ENCODE measurements around the gene PPP4R4. TPM values are rescaled to one million over a fixed set of nuclear protein-coding genes. Genes with fewer than 3 reads are reported as not detected.

The PPP4R4 gene
- total RNA-seq, 6 experiments from 2014 or later = 0.05 to 0.14 TPM; not detected in 4

DNA sequence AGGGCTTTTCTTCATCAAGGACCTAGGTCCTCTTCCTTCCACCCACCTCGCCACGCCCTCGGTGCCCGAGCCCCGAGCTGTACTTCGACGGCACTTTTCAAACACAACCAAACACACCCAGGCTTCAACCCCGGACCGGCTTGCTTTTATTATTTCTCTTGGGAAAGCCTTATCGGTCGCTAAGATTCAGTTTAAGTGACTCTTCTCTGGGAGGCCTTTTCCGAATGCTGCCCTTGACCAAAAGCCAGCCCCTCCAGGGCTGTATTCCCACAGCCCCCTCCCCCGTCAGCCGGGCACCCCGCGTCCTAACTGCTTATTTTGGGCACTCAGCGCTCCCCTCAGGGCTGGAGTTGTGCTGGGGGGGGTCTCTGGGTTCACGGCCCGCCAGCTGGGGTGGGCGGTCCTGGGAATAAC, 644 bp upstream of the PPP4R4 start:
- no peaks in the 10 kb centered on the region for H3K36me3 Mint-ChIP-seq (ENCODE audit: low read depth)
- H3K4me3 Mint-ChIP-seq = peak overlapping the region; percentile 74
- H3K4me1 Mint-ChIP-seq (ENCODE audit: low read depth) = peaks cover 19% of the 10 kb centered on the region
- no peak for DNase-seq
- no peak overlapping the region for H3K27ac Mint-ChIP-seq
- H3K9me3 Mint-ChIP-seq = no peaks in the 10 kb centered on the region
- H3K27me3 Mint-ChIP-seq (ENCODE audit: insufficient read depth) = peaks cover 14% of the 10 kb centered on the region
- TF ChIP-seq CTCF (IDR thresholded peaks at IDR 0.05) = no peak

- no peak overlapping the region for H3K27ac Mint-ChIP-seq
- H3K36me3 Mint-ChIP-seq (ENCODE audit: low read depth) = no peaks in the 10 kb centered on the region
- H3K4me1 Mint-ChIP-seq (ENCODE audit: low read depth) = peaks cover 19% of the 10 kb centered on the region
- no peaks in the 10 kb centered on the region for H3K9me3 Mint-ChIP-seq
- DNase-seq = no peak
- H3K27me3 Mint-ChIP-seq (ENCODE audit: insufficient read depth) = peaks cover 16% of the 10 kb centered on the region
- 0 out of 2 replicates have a peak overlapping the region, but pooled peaks have one; percentile 16 for H3K4me3 Mint-ChIP-seq
- no peak for TF ChIP-seq CTCF (IDR thresholded peaks at IDR 0.05)
Observed at GRCh38 chr14:94174604-94175010, 485 bp downstream of the PPP4R4 start.

GRCh38 chr14:94175011-94175745, 1.1 kb downstream of the PPP4R4 start:
- Mint-ChIP-seq H3K4me1 (ENCODE audit: low read depth) (peaks cover 19% of the 10 kb centered on the region), H3K4me3 (peak overlapping the region; percentile 60), H3K9me3 (no peaks in the 10 kb centered on the region), H3K36me3 (ENCODE audit: low read depth) (no peaks in the 10 kb centered on the region), H3K27me3 (ENCODE audit: insufficient read depth) (peaks cover 18% of the 10 kb centered on the region), H3K27ac (no peak overlapping the region)
- no peak for DNase-seq
- no peak for TF ChIP-seq CTCF (IDR thresholded peaks at IDR 0.05)

- no peak overlapping the region for H3K27ac Mint-ChIP-seq
- H3K4me3 Mint-ChIP-seq = peak overlapping the region; percentile 60; the same call in 1 of the 2 replicates
- peaks cover 24% of the 10 kb centered on the region for H3K4me1 Mint-ChIP-seq (ENCODE audit: low read depth)
- DNase-seq = no peak
- no peaks in the 10 kb centered on the region for H3K9me3 Mint-ChIP-seq
- no peaks in the 10 kb centered on the region for H3K36me3 Mint-ChIP-seq (ENCODE audit: low read depth)
- H3K27me3 Mint-ChIP-seq (ENCODE audit: insufficient read depth) = peaks cover 18% of the 10 kb centered on the region
- no peak for TF ChIP-seq CTCF (IDR thresholded peaks at IDR 0.05)
Observed at GRCh38 chr14:94175747-94176146, 1.6 kb downstream of the PPP4R4 start.

- Mint-ChIP-seq H3K27me3 (ENCODE audit: insufficient read depth) (peaks cover 19% of the 10 kb centered on the region), H3K9me3 (no peaks in the 10 kb centered on the region), H3K27ac (no peak overlapping the region), H3K4me1 (ENCODE audit: low read depth) (peaks cover 16% of the 10 kb centered on the region), H3K4me3 (no peak overlapping the region), H3K36me3 (ENCODE audit: low read depth) (no peaks in the 10 kb centered on the region)
- TF ChIP-seq CTCF (IDR thresholded peaks at IDR 0.05) = no peak
- DNase-seq = no peak
Observed at GRCh38 chr14:94176808-94177207, 2.7 kb downstream of the PPP4R4 start.
